ENCODE results near the gene B3GNT5.

B3GNT5 gene

GRCh38 chr3:183306798-183307671 lies 54.0 kb downstream of the B3GNT5 start:
- Histone ChIP-seq H3K4me1 (ENCODE audit: control insufficient read depth, insufficient read depth, low read length) (no peaks in the 10 kb centered on the region), H3K9ac (ENCODE audit: low read length) (no peak overlapping the region), H3K4me3 (ENCODE audit: low read length) (no peak overlapping the region), H3K27ac (ENCODE audit: low read depth, low read length) (no peak overlapping the region), H3K27me3 (ENCODE audit: control insufficient read depth, insufficient read depth, low read length) (no peaks in the 10 kb centered on the region), H3K36me3 (ENCODE audit: control insufficient read depth, insufficient read depth, low read length) (no peaks in the 10 kb centered on the region)

- Histone ChIP-seq H3K27ac (ENCODE audit: low read depth, low read length) (no peak overlapping the region), H3K27me3 (ENCODE audit: control insufficient read depth, insufficient read depth, low read length) (no peaks in the 10 kb centered on the region), H3K9ac (ENCODE audit: low read length) (no peak overlapping the region), H3K4me3 (ENCODE audit: low read length) (no peak overlapping the region), H3K36me3 (ENCODE audit: control insufficient read depth, insufficient read depth, low read length) (no peaks in the 10 kb centered on the region), H3K4me1 (ENCODE audit: control insufficient read depth, insufficient read depth, low read length) (no peaks in the 10 kb centered on the region)
Measured at GRCh38 chr3:183307749-183308148, 54.7 kb downstream of the B3GNT5 start.

GRCh38 chr3:183308751-183309150 lies 55.7 kb downstream of the B3GNT5 start:
- H3K27ac ChIP-seq (ENCODE audit: low read depth, low read length) = no peak overlapping the region
- H3K9ac ChIP-seq (ENCODE audit: low read length) = no peak overlapping the region

GRCh38 chr3:183309276-183309675 lies 56.2 kb downstream of the B3GNT5 start:
- Histone ChIP-seq H3K27me3 (ENCODE audit: control insufficient read depth, insufficient read depth, low read length) (no peaks in the 10 kb centered on the region), H3K36me3 (ENCODE audit: control insufficient read depth, insufficient read depth, low read length) (no peaks in the 10 kb centered on the region), H3K4me3 (ENCODE audit: low read length) (no peak overlapping the region), H3K27ac (ENCODE audit: low read depth, low read length) (no peak overlapping the region), H3K4me1 (ENCODE audit: control insufficient read depth, insufficient read depth, low read length) (no peaks in the 10 kb centered on the region), H3K9ac (ENCODE audit: low read length) (no peak overlapping the region)

More at GRCh38 chr3:183308751-183309150, 55.7 kb downstream of the B3GNT5 start:
- Histone ChIP-seq H3K4me1 (ENCODE audit: control insufficient read depth, insufficient read depth, low read length) (no peaks in the 10 kb centered on the region), H3K36me3 (ENCODE audit: control insufficient read depth, insufficient read depth, low read length) (no peaks in the 10 kb centered on the region), H3K4me3 (ENCODE audit: low read length) (no peak overlapping the region), H3K27me3 (ENCODE audit: control insufficient read depth, insufficient read depth, low read length) (no peaks in the 10 kb centered on the region)

- Histone ChIP-seq H3K9ac (ENCODE audit: low read length) (no peak overlapping the region), H3K4me1 (ENCODE audit: control insufficient read depth, insufficient read depth, low read length) (no peaks in the 10 kb centered on the region), H3K36me3 (ENCODE audit: control insufficient read depth, insufficient read depth, low read length) (no peaks in the 10 kb centered on the region), H3K4me3 (ENCODE audit: low read length) (no peak overlapping the region), H3K27me3 (ENCODE audit: control insufficient read depth, insufficient read depth, low read length) (no peaks in the 10 kb centered on the region), H3K27ac (ENCODE audit: low read depth, low read length) (no peak overlapping the region)
Measured at GRCh38 chr3:183310936-183311335, 57.9 kb downstream of the B3GNT5 start.

GRCh38 chr3:183312433-183312832 lies 59.4 kb downstream of the B3GNT5 start:
- Histone ChIP-seq H3K36me3 (ENCODE audit: control insufficient read depth, insufficient read depth, low read length) (no peaks in the 10 kb centered on the region), H3K27me3 (ENCODE audit: control insufficient read depth, insufficient read depth, low read length) (no peaks in the 10 kb centered on the region), H3K9ac (ENCODE audit: low read length) (no peak overlapping the region), H3K27ac (ENCODE audit: low read depth, low read length) (no peak overlapping the region), H3K4me1 (ENCODE audit: control insufficient read depth, insufficient read depth, low read length) (no peaks in the 10 kb centered on the region), H3K4me3 (ENCODE audit: low read length) (no peak overlapping the region)

GRCh38 chr3:183313351-183313750 lies 60.3 kb downstream of the B3GNT5 start:
- Histone ChIP-seq H3K9ac (ENCODE audit: low read length) (no peak overlapping the region), H3K4me1 (ENCODE audit: control insufficient read depth, insufficient read depth, low read length) (no peaks in the 10 kb centered on the region), H3K27ac (ENCODE audit: low read depth, low read length) (no peak overlapping the region), H3K36me3 (ENCODE audit: control insufficient read depth, insufficient read depth, low read length) (no peaks in the 10 kb centered on the region), H3K27me3 (ENCODE audit: control insufficient read depth, insufficient read depth, low read length) (no peaks in the 10 kb centered on the region), H3K4me3 (ENCODE audit: low read length) (no peak overlapping the region)

- no peaks in the 10 kb centered on the region for H3K4me1 ChIP-seq (ENCODE audit: control insufficient read depth, insufficient read depth, low read length)
- H3K27ac ChIP-seq (ENCODE audit: low read depth, low read length) = no peak overlapping the region
- H3K36me3 ChIP-seq (ENCODE audit: control insufficient read depth, insufficient read depth, low read length) = no peaks in the 10 kb centered on the region
- no peak overlapping the region for H3K4me3 ChIP-seq (ENCODE audit: low read length)
- H3K27me3 ChIP-seq (ENCODE audit: control insufficient read depth, insufficient read depth, low read length) = no peaks in the 10 kb centered on the region
- H3K9ac ChIP-seq (ENCODE audit: low read length) = no peak overlapping the region
Measured at GRCh38 chr3:183313764-183314163, 60.7 kb downstream of the B3GNT5 start.

- no peak overlapping the region for H3K9ac ChIP-seq (ENCODE audit: low read length)
- H3K4me1 ChIP-seq (ENCODE audit: control insufficient read depth, insufficient read depth, low read length) = no peaks in the 10 kb centered on the region
- H3K27me3 ChIP-seq (ENCODE audit: control insufficient read depth, insufficient read depth, low read length) = no peaks in the 10 kb centered on the region
- no peaks in the 10 kb centered on the region for H3K36me3 ChIP-seq (ENCODE audit: control insufficient read depth, insufficient read depth, low read length)
- H3K27ac ChIP-seq (ENCODE audit: low read depth, low read length) = no peak overlapping the region
- no peak overlapping the region for H3K4me3 ChIP-seq (ENCODE audit: low read length)
Measured at GRCh38 chr3:183315739-183316138, 62.7 kb downstream of the B3GNT5 start.

GRCh38 chr3:183317271-183317670 lies 64.2 kb downstream of the B3GNT5 start:
- Histone ChIP-seq H3K27ac (ENCODE audit: low read depth, low read length) (no peak overlapping the region), H3K4me1 (ENCODE audit: control insufficient read depth, insufficient read depth, low read length) (no peaks in the 10 kb centered on the region), H3K4me3 (ENCODE audit: low read length) (no peak overlapping the region), H3K27me3 (ENCODE audit: control insufficient read depth, insufficient read depth, low read length) (no peaks in the 10 kb centered on the region), H3K9ac (ENCODE audit: low read length) (no peak overlapping the region), H3K36me3 (ENCODE audit: control insufficient read depth, insufficient read depth, low read length) (no peaks in the 10 kb centered on the region)

- Histone ChIP-seq H3K27ac (ENCODE audit: low read depth, low read length) (no peak overlapping the region), H3K9ac (ENCODE audit: low read length) (no peak overlapping the region), H3K27me3 (ENCODE audit: control insufficient read depth, insufficient read depth, low read length) (no peaks in the 10 kb centered on the region), H3K36me3 (ENCODE audit: control insufficient read depth, insufficient read depth, low read length) (no peaks in the 10 kb centered on the region), H3K4me3 (ENCODE audit: low read length) (no peak overlapping the region), H3K4me1 (ENCODE audit: control insufficient read depth, insufficient read depth, low read length) (no peaks in the 10 kb centered on the region)
Measured at GRCh38 chr3:183317886-183318865, 65.1 kb downstream of the B3GNT5 start.

- H3K36me3 ChIP-seq (ENCODE audit: control insufficient read depth, insufficient read depth, low read length) = no peaks in the 10 kb centered on the region
- H3K9ac ChIP-seq (ENCODE audit: low read length) = no peak overlapping the region
- H3K27me3 ChIP-seq (ENCODE audit: control insufficient read depth, insufficient read depth, low read length) = no peaks in the 10 kb centered on the region
- H3K27ac ChIP-seq (ENCODE audit: low read depth, low read length) = no peak overlapping the region
- H3K4me1 ChIP-seq (ENCODE audit: control insufficient read depth, insufficient read depth, low read length) = no peaks in the 10 kb centered on the region
- no peak overlapping the region for H3K4me3 ChIP-seq (ENCODE audit: low read length)
Measured at GRCh38 chr3:183318877-183319276, 65.8 kb downstream of the B3GNT5 start.
